GM18517 (cell line): Measurements from ENCODE around the gene FIG4.
"Not testable (repeated sequence)": the region's sequence is repeated elsewhere in the genome, so short reads cannot be mapped to it uniquely, and the experiment has no call there.

Source experiments
- ATAC-seq: cut with Tn5 transposase; IDR thresholded peaks from one replicate; pipeline ENCODE4 v1.9.1; 2021; ENCODE audit warnings: mild to moderate bottlenecking, moderate library complexity; ENCODE audit not compliant: unreplicated experiment

Gene FIG4

GRCh38 chr6:109840034-109840433 is 148.9 kb downstream of the FIG4 start:
- no peak for ATAC-seq

GRCh38 chr6:109840796-109841195 is 149.7 kb downstream of the FIG4 start:
- no peak for ATAC-seq

- no peak for ATAC-seq
These were observed 150.8 kb downstream of the FIG4 start for GRCh38 chr6:109841869-109842268.

GRCh38 chr6:109852713-109853112 is 161.6 kb downstream of the FIG4 start:
- ATAC-seq: no peak

GRCh38 chr6:109853426-109853825 is 162.3 kb downstream of the FIG4 start:
- ATAC-seq: no peak

- no peak for ATAC-seq
These were observed 162.9 kb downstream of the FIG4 start for GRCh38 chr6:109853951-109854350.

- ATAC-seq: no peak
These were observed 163.6 kb downstream of the FIG4 start for GRCh38 chr6:109854541-109855308.

- not testable (repeated sequence) for ATAC-seq
These were observed 164.5 kb downstream of the FIG4 start for GRCh38 chr6:109855476-109856040.

- ATAC-seq: no peak
These were observed 170.8 kb downstream of the FIG4 start for GRCh38 chr6:109861946-109862345.

GRCh38 chr6:109864050-109864449 is 173.0 kb downstream of the FIG4 start:
- no peak for ATAC-seq

- no peak for ATAC-seq
These were observed 174.9 kb downstream of the FIG4 start for GRCh38 chr6:109865968-109866367.

GRCh38 chr6:109867009-109867969 is 176.2 kb downstream of the FIG4 start:
- ATAC-seq: no peak

- no peak for ATAC-seq
These were observed 176.9 kb downstream of the FIG4 start for GRCh38 chr6:109867970-109868358.

- ATAC-seq: not testable (repeated sequence)
These were observed 178.4 kb downstream of the FIG4 start for GRCh38 chr6:109869398-109870088.

GRCh38 chr6:109870089-109870410 is 179.0 kb downstream of the FIG4 start:
- ATAC-seq: no peak

- ATAC-seq: no peak
These were observed 181.5 kb downstream of the FIG4 start for GRCh38 chr6:109872549-109872948.

GRCh38 chr6:109872968-109873545 is 182.0 kb downstream of the FIG4 start:
- ATAC-seq: no peak

GRCh38 chr6:109874086-109874485 is 183.0 kb downstream of the FIG4 start:
- no peak for ATAC-seq

GRCh38 chr6:109874621-109875020 is 183.5 kb downstream of the FIG4 start:
- ATAC-seq: no peak
